ENCODE data around the gene FAM83G. TPM values are rescaled to one million over a fixed set of nuclear protein-coding genes. Genes with fewer than 3 reads are reported as not detected.

FAM83G gene
- total RNA-seq, 3 donors from 2014 or later = 18.9 to 40.4 (median 29.1) TPM

DNA sequence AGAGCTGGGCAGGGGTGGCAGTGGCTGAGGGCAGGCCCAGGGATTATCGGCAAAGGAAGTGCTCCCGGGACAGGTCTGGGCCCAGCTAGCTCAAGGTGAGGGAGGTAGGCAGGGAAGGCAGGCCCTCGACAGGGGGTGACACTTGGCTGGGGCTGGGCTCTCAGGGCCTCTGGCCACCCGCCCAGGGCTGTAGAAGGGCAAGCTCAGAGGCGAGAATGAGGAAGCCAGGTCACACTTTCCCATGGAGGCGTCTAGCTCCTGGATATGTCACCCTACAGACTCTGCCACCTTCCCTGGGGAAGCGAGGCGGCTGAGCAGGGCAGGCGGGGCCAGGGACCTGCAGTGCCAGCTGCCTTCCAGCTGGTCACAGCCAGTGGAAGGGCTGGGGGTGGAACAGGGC is 19.1 kb downstream of the FAM83G start:
- peaks cover 6% of the 10 kb centered on the region for H3K36me3 ChIP-seq (ENCODE audit: low read depth)
- no peaks in the 10 kb centered on the region for H3K9me3 ChIP-seq
- ATAC-seq (no peak), DNase-seq (peak in 2 of 3 donors; percentile 55 to 61)
- H3K4me1 ChIP-seq (ENCODE audit: low read depth) = peaks cover 41% of the 10 kb centered on the region
- intact Hi-C loops (cut with DNase I, micrococcal nuclease) = no loop called here
- H3K4me3 ChIP-seq = no peak overlapping the region
- TF ChIP-seq, protein P1, sequence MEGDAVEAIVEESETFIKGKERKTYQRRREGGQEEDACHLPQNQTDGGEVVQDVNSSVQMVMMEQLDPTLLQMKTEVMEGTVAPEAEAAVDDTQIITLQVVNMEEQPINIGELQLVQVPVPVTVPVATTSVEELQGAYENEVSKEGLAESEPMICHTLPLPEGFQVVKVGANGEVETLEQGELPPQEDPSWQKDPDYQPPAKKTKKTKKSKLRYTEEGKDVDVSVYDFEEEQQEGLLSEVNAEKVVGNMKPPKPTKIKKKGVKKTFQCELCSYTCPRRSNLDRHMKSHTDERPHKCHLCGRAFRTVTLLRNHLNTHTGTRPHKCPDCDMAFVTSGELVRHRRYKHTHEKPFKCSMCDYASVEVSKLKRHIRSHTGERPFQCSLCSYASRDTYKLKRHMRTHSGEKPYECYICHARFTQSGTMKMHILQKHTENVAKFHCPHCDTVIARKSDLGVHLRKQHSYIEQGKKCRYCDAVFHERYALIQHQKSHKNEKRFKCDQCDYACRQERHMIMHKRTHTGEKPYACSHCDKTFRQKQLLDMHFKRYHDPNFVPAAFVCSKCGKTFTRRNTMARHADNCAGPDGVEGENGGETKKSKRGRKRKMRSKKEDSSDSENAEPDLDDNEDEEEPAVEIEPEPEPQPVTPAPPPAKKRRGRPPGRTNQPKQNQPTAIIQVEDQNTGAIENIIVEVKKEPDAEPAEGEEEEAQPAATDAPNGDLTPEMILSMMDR (IDR thresholded peaks at IDR 0.05) = no peak

- H3K36me3 ChIP-seq (ENCODE audit: low read depth) = peaks cover 6% of the 10 kb centered on the region
- intact Hi-C loops (cut with DNase I, micrococcal nuclease) = no loop called here
Measured at GRCh38 chr17:18984273-18985114, 20.1 kb downstream of the FAM83G start.

DNA sequence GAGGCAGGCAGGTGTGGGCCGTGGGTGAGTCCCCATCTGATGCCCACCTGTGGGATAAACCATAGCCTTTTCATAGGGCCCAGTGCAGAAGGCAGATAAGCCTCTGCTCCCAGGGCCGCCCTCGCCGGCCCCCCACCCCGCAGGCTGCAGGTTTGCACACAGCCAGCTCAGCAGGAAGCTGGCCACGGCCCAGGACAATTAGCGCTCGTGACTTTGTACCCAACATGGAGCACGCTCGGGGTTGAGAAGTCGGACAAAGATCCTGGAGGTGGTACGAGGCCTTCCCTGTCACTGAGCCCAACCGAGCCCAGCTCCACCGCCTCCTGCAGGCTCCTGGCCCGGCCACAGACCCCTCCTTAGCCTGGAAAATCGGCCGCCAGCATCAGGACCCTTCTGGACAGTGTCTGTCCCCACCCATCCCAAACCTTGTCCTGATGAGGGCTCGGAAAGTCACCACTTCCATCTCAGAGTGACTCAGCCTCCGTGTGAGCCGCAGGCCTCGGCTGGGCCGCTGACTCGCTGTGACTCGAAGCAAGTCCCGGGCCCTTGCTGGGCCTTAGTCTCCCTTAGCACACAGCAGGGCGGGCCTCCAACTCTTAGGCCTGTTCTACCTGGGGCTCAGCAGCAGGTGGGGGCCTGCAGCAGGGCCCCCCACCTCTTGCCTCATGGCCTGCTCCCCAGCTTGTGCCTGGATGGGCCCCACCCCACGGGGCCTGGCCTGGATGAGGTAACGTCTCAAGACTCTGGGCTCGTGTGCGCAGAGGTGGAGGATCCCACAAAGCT is 22.7 kb downstream of the FAM83G start:
- Histone ChIP-seq H3K36me3 (ENCODE audit: low read depth) (no peaks in the 10 kb centered on the region), H3K4me1 (ENCODE audit: low read depth) (peaks cover 39% of the 10 kb centered on the region), H3K9me3 (no peaks in the 10 kb centered on the region), H3K4me3 (no peak overlapping the region)
- ATAC-seq (peak; percentile 88), DNase-seq (peak; percentile 93 to 97 (median 95))
- TF ChIP-seq, protein P1 (IDR thresholded peaks at IDR 0.05) = no peak
- intact Hi-C loops (cut with DNase I, micrococcal nuclease) = no loop called here

More at GRCh38 chr17:18984273-18985114, 20.1 kb downstream of the FAM83G start:
- ATAC-seq (no peak), DNase-seq (peak in 2 of 3 donors; percentile 28 to 40)
- H3K4me3 ChIP-seq = no peak overlapping the region
- no peaks in the 10 kb centered on the region for H3K9me3 ChIP-seq
- peaks cover 43% of the 10 kb centered on the region for H3K4me1 ChIP-seq (ENCODE audit: low read depth)
- TF ChIP-seq, protein P1 (IDR thresholded peaks at IDR 0.05) = no peak

GRCh38 chr17:18981335-18981641 is 23.3 kb downstream of the FAM83G start:
- DNase-seq (no peak), ATAC-seq (peak; percentile 46)
- no peaks in the 10 kb centered on the region for H3K36me3 ChIP-seq (ENCODE audit: low read depth)
- peaks cover 45% of the 10 kb centered on the region for H3K4me1 ChIP-seq (ENCODE audit: low read depth)
- no peaks in the 10 kb centered on the region for H3K9me3 ChIP-seq
- intact Hi-C loops (cut with DNase I, micrococcal nuclease) = no loop called here
- no peak overlapping the region for H3K4me3 ChIP-seq
- TF ChIP-seq, protein P1 (IDR thresholded peaks at IDR 0.05) = no peak

DNA sequence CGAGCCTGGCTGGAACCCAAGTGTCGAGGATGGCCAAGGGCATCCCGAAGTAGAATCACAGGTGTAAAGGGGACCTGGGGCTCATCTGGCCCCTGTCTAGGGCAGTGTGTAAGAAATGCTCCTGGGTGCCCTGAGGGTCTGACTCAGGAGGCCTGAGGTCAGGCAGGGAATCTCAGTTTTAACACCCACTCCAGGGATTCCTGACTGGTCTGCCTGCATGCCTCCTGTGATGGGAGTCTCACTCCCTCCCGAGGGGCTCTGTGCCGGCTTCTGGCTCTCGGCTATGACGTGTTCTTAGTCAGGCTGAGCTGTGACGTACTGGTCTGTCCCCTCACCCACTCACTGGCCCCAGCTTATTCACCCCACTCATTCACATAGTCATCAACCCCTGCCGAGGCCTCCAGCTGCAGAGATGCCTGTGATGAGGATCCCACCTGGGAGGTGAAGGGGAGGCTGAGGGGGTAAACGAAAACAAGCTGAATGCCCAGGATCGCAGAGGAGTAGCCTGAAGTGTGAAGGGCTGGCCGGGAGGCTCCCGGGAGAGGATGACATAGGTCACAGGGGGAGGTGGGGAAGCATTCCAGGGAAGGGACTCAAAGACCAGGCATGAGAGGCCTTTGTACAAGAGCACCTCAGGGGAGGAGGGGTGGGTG is 23.8 kb downstream of the FAM83G start:
- Histone ChIP-seq H3K9me3 (no peaks in the 10 kb centered on the region), H3K36me3 (ENCODE audit: low read depth) (no peaks in the 10 kb centered on the region), H3K4me3 (no peak overlapping the region), H3K4me1 (ENCODE audit: low read depth) (peaks cover 45% of the 10 kb centered on the region)
- TF ChIP-seq, protein P1 (IDR thresholded peaks at IDR 0.05) = no peak
- DNase-seq = no peak
- no peak for ATAC-seq
- intact Hi-C loops (cut with DNase I, micrococcal nuclease) = no loop called here

Data from mucosa of descending colon (tissue), 3 donors.